GM12878 (cell line): ENCODE results near the gene EYS. TPM values are rescaled to one million over a fixed set of nuclear protein-coding genes. Genes with fewer than 3 reads are reported as not detected.

Experiments
- ATAC-seq: fragments of 200-7000 bp; cut with Tn5 transposase; 3 replicates; pipeline ENCODE4 v1.9.1; 2020; ENCODE audit warnings: mild to moderate bottlenecking, moderate library complexity
- BruUV-seq: library from RNA; stranded (reverse); fragments of 400-500 nt; replicated peaks from 2 replicates; lab custom pipeline; 2021; lab: Mats Ljungman, UMichigan
- CTCF ChIA-PET: fragments of 300-600 bp; sonication (Branson Sonifier 250); formaldehyde crosslinking; extraction: SDS; loops from one replicate; lab custom pipeline; 2021; ENCODE audit warnings: inconsistent platforms; lab: Yijun Ruan, JAX
- POLR2A ChIA-PET: fragments of 350-600 bp; formaldehyde crosslinking; extraction: SDS; loops from one replicate; lab custom pipeline; 2021; ENCODE audit warnings: inconsistent platforms; lab: Charles Lee
- RAD21 ChIA-PET: fragments of 300-600 bp; sonication (Branson Sonifier 250); formaldehyde crosslinking; loops from one replicate; lab custom pipeline; 2023; ENCODE audit warnings: antibody characterized with exemption; ENCODE audit not compliant: unreplicated experiment; lab: Charles Lee
- SMC1A ChIA-PET: fragments of 300-600 bp; sonication (Branson Sonifier 250); formaldehyde crosslinking; loops from one replicate; lab custom pipeline; 2023; ENCODE audit not compliant: unreplicated experiment, uncharacterized antibody; lab: Charles Lee
- DNase-seq: peaks from one replicate; pipeline ENCODE4 v3.0.0-alpha.2; 2011; ENCODE audit warnings: low read depth, low spot score
- FAIRE-seq: peaks from 3 replicates; lab custom pipeline; 2011; peaks lifted over from hg19 to GRCh38; lab: Jason Lieb, UNC
- H2AFZ ChIP-seq: 2 replicates; pipeline ENCODE4 v1.6.0; 2011; ENCODE audit warnings: low read depth, low read length, control low read depth; ENCODE audit not compliant: control insufficient read depth
- H3K27ac ChIP-seq: 2 replicates; pipeline ENCODE4 v1.5.1; 2011; ENCODE audit warnings: control low read depth; ENCODE audit not compliant: control insufficient read depth, insufficient read depth
- H3K27me3 ChIP-seq, 2 experiments: replicated peaks in 1 of 2; 2 replicates each; pipeline versions ENCODE4 v1.6.0 to v1.6.1; 2011; ENCODE audit warnings: low read length in 1 of 2; ENCODE audit not compliant: control insufficient read depth in 2 of 2, insufficient read depth in 2 of 2
- H3K36me3 ChIP-seq, 2 experiments: 2 replicates each; pipeline ENCODE4 v1.5.1; 2011; ENCODE audit warnings: low read length in 1 of 2; ENCODE audit not compliant: control insufficient read depth in 2 of 2, insufficient read depth in 2 of 2
- H3K4me1 ChIP-seq: 2 replicates; pipeline ENCODE4 v1.6.1; 2011; ENCODE audit warnings: mild to moderate bottlenecking, low read length, moderate library complexity, mixed read lengths; ENCODE audit not compliant: control insufficient read depth, insufficient read depth
- H3K4me2 ChIP-seq: 2 replicates; pipeline ENCODE4 v1.6.0; 2011; ENCODE audit warnings: control low read depth; ENCODE audit not compliant: control insufficient read depth, insufficient read depth
- H3K4me3 ChIP-seq: fragments of 200-600 bp; sonication (generic); 2 replicates; pipeline ENCODE4 v1.5.1; 2016
- H3K79me2 ChIP-seq: 2 replicates; pipeline ENCODE4 v1.6.0; 2011; ENCODE audit warnings: low read length; ENCODE audit not compliant: control insufficient read depth, insufficient read depth
- H3K9ac ChIP-seq: 2 replicates; pipeline ENCODE4 v1.8.0; 2011; ENCODE audit warnings: low read length, control low read depth, mixed read lengths; ENCODE audit not compliant: control insufficient read depth, insufficient read depth
- H3K9me3 ChIP-seq: replicated peaks from 3 replicates; pipeline ENCODE4 v1.5.1; 2011; ENCODE audit warnings: mild to moderate bottlenecking, low read length; ENCODE audit not compliant: control insufficient read depth, insufficient read depth
- H4K20me1 ChIP-seq: 2 replicates; pipeline ENCODE4 v1.6.0; 2011; ENCODE audit not compliant: control insufficient read depth, insufficient read depth
- ATF3 ChIP-seq: IDR thresholded peaks from 2 replicates; pipeline ENCODE4 v1.6.1; 2011; ENCODE audit warnings: low read depth, mild to moderate bottlenecking, low read length, moderate library complexity, borderline replicate concordance; ENCODE audit errors: extremely low read depth
- EP300 ChIP-seq, 2 experiments: fragments of 150-350 bp in 1 of 2; IDR thresholded peaks; 2 replicates each; pipeline ENCODE4 v1.6.1; 2011 to 2012; ENCODE audit warnings: low read depth in 2 of 2, low read length in 2 of 2, borderline replicate concordance in 1 of 2, improper control_type of control experiment in 1 of 2, inconsistent platforms in 1 of 2; ENCODE audit not compliant: control insufficient read depth in 1 of 2
- MTA3 ChIP-seq: IDR thresholded peaks from 2 replicates; pipeline ENCODE4 v1.6.1; 2012; ENCODE audit warnings: low read length, inconsistent platforms, borderline replicate concordance
- NFIC ChIP-seq: IDR thresholded peaks from 2 replicates; pipeline ENCODE4 v1.6.1; 2012; ENCODE audit warnings: low read depth, mild to moderate bottlenecking, inconsistent platforms, low read length, moderate library complexity
- POLR2A ChIP-seq: IDR thresholded peaks from 2 replicates; pipeline ENCODE4 v1.6.1; 2011; ENCODE audit warnings: low read depth, mild to moderate bottlenecking, low read length
- POLR2AphosphoS5 ChIP-seq: IDR thresholded peaks from 2 replicates; pipeline ENCODE4 v1.6.1; 2011; ENCODE audit warnings: mild to moderate bottlenecking, low read length, inconsistent platforms
- RB1 ChIP-seq: fragments of 450-650 bp; formaldehyde crosslinking; IDR thresholded peaks from 2 replicates; pipeline ENCODE4 v1.6.1; 2017; ENCODE audit warnings: mild to moderate bottlenecking, borderline replicate concordance
- SUPT20H ChIP-seq: IDR thresholded peaks from 2 replicates; pipeline ENCODE4 v1.6.1; 2011; ENCODE audit warnings: low read depth, mild to moderate bottlenecking, low read length, moderate library complexity, borderline replicate concordance; ENCODE audit not compliant: control insufficient read depth
- ZNF217 ChIP-seq: fragments of 450-650 bp; IDR thresholded peaks from 2 replicates; pipeline ENCODE4 v1.6.1; 2017; ENCODE audit warnings: antibody characterized with exemption, mild to moderate bottlenecking
- WGBS: methylation state at CpG from one replicate; pipeline ENCODE4 v1.1.6; 2016; ENCODE audit warnings: low lambda C conversion rate; ENCODE audit not compliant: insufficient replicate concordance, insufficient coverage; ENCODE audit errors: missing lambda C conversion rate; 5-methylcytosine and 5-hydroxymethylcytosine counted together
- in situ Hi-C: fragments of 300-500 bp; cut with MboI; formaldehyde crosslinking; loops from 9 replicates; pipeline ENCODE4 v1.14.3; 2018; ENCODE audit warnings: mixed read lengths
- intact Hi-C: fragments of 100-400 bp; cut with micrococcal nuclease; formaldehyde crosslinking; loops from one replicate; pipeline ENCODE4 v1.14.2; 2022; ENCODE audit not compliant: unreplicated experiment
- polyA plus RNA-seq, 11 experiments: library from polyadenylated mRNA; depleted of rRNA in 4 of 11; unstranded in 6 of 11; stranded (reverse) in 5 of 11; fragments of >200 nt; fragmentation: Nextera tagmentation in 4 of 11; fragmentation: Illumina TruSeq in 1 of 11; extraction: Ambion mirVana in 4 of 11; extraction: Trizol in 1 of 11; gene quantifications; 1 replicate in 1 of 11; 2 replicates in 10 of 11; pipeline versions ENCODE4 v1.2.1 to v1.2.3, GENCODE V29; 2011 to 2016; ENCODE audit warnings: inconsistent platforms in 2 of 11, missing spikeins in 2 of 11, low read depth in 1 of 11
- total RNA-seq, 4 experiments: library from RNA; depleted of rRNA in 3 of 4; stranded (reverse); fragments of >200 nt in 3 of 4; fragmentation: Illumina TruSeq in 1 of 4; extraction: Trizol in 1 of 4; gene quantifications; 2 replicates each; pipeline versions ENCODE4 v1.2.1 to v1.2.3, GENCODE V29; 2013 to 2021
- TF ChIP-seq, protein P1 (sequence below): IDR thresholded peaks from 2 replicates; pipeline ENCODE4 v1.6.1; 2011; ENCODE audit warnings: low read depth, low read length, improper control_type of control experiment, borderline replicate concordance
- TF ChIP-seq, protein P2 (sequence below): fragments of 450-650 bp; IDR thresholded peaks from 2 replicates; pipeline ENCODE4 v1.6.1; 2016; ENCODE audit warnings: mild to moderate bottlenecking, moderate library complexity, borderline replicate concordance

The EYS gene
- total and polyA plus RNA-seq, 10 of the 15 experiments (the other 5 are each of a cell fraction or from before 2014, with no cell fraction given) = under 0.01 to 0.14 (median 0.02) TPM; not detected in 1

DNA sequence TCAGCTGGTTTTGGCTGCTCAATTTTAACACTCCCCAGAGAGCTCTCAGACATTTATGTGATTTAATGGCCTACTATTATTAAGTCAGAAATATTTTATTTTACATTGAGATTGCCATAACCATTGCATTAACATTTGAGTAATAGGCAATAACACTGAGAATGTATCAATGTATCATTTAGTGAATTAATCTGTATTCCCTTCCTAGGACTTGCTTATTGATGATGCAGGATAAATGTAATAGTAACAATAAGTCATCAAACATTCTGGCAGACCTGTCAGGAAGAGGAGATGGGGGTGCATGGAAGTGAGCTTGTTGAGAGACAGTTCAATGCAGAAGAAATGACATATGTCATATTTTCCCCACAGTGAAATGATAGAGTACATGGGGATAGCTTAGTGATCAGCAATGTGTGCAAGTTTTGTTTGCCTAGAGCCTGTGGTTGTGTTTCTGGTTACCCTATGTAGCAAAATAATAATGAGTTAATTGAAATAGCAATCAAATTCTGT lies 458.9 kb downstream of the EYS start:
- H3K4me2 ChIP-seq = no peak overlapping the region
- intact Hi-C loops = no loop called here
- ChIA-PET POLR2A (no interaction called here), RAD21 (no interaction called here), CTCF (no interaction called here), SMC1A (no interaction called here)
- H3K36me3 ChIP-seq = no peaks in the 10 kb centered on the region
- H4K20me1 ChIP-seq = no peaks in the 10 kb centered on the region
- no peaks in the 10 kb centered on the region for H3K9me3 ChIP-seq
- no peaks in the 10 kb centered on the region for H3K27me3 ChIP-seq
- no peaks in the 10 kb centered on the region for H3K79me2 ChIP-seq
- BruUV-seq = no TSS peak
- H3K4me3 ChIP-seq = no peak overlapping the region
- DNase-seq (no peak), FAIRE-seq (no peak), ATAC-seq (no peak)
- in situ Hi-C loops = no loop called here
- TF ChIP-seq, protein P1, sequence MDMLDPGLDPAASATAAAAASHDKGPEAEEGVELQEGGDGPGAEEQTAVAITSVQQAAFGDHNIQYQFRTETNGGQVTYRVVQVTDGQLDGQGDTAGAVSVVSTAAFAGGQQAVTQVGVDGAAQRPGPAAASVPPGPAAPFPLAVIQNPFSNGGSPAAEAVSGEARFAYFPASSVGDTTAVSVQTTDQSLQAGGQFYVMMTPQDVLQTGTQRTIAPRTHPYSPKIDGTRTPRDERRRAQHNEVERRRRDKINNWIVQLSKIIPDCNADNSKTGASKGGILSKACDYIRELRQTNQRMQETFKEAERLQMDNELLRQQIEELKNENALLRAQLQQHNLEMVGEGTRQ = no peak
- H3K4me1 ChIP-seq = no peaks in the 10 kb centered on the region
- H3K27ac ChIP-seq = no peak overlapping the region
- no peak overlapping the region for H3K9ac ChIP-seq
- no peak overlapping the region for H2AFZ ChIP-seq

- H3K36me3 ChIP-seq = no peaks in the 10 kb centered on the region
- RAD21 ChIA-PET = no interaction called here
- H3K79me2 ChIP-seq = no peaks in the 10 kb centered on the region
- ATAC-seq (no peak), DNase-seq (no peak), FAIRE-seq (no peak)
- BruUV-seq = no TSS peak
- H4K20me1 ChIP-seq = no peaks in the 10 kb centered on the region
- H3K27ac ChIP-seq = no peak overlapping the region
- H3K9me3 ChIP-seq = no peaks in the 10 kb centered on the region
- no peaks in the 10 kb centered on the region for H3K27me3 ChIP-seq
- WGBS = 81% methylated on average over 1 of the region's 1 CpG
- CTCF ChIA-PET = no interaction called here
- H3K4me3 ChIP-seq = no peak overlapping the region
- in situ Hi-C loops (no loop called here), intact Hi-C loops (no loop called here)
- POLR2A ChIA-PET = no interaction called here
- H3K4me2 ChIP-seq = no peak overlapping the region
- no peak overlapping the region for H2AFZ ChIP-seq
- H3K4me1 ChIP-seq = no peaks in the 10 kb centered on the region
- H3K9ac ChIP-seq = no peak overlapping the region
- SMC1A ChIA-PET = no interaction called here
- TF ChIP-seq ATF3 (no peak), POLR2A (no peak), POLR2AphosphoS5 (no peak), RB1 (no peak), EP300 (IDR thresholded peaks at IDR 0.05; ENCODE audit: borderline replicate concordance in 1 of 2, control insufficient read depth in 1 of 2, low read depth in 2 of 2, low read length in 2 of 2) (no peak), SUPT20H (no peak), ZNF217 (no peak), MTA3 (no peak), NFIC (no peak)
- TF ChIP-seq, protein P2, sequence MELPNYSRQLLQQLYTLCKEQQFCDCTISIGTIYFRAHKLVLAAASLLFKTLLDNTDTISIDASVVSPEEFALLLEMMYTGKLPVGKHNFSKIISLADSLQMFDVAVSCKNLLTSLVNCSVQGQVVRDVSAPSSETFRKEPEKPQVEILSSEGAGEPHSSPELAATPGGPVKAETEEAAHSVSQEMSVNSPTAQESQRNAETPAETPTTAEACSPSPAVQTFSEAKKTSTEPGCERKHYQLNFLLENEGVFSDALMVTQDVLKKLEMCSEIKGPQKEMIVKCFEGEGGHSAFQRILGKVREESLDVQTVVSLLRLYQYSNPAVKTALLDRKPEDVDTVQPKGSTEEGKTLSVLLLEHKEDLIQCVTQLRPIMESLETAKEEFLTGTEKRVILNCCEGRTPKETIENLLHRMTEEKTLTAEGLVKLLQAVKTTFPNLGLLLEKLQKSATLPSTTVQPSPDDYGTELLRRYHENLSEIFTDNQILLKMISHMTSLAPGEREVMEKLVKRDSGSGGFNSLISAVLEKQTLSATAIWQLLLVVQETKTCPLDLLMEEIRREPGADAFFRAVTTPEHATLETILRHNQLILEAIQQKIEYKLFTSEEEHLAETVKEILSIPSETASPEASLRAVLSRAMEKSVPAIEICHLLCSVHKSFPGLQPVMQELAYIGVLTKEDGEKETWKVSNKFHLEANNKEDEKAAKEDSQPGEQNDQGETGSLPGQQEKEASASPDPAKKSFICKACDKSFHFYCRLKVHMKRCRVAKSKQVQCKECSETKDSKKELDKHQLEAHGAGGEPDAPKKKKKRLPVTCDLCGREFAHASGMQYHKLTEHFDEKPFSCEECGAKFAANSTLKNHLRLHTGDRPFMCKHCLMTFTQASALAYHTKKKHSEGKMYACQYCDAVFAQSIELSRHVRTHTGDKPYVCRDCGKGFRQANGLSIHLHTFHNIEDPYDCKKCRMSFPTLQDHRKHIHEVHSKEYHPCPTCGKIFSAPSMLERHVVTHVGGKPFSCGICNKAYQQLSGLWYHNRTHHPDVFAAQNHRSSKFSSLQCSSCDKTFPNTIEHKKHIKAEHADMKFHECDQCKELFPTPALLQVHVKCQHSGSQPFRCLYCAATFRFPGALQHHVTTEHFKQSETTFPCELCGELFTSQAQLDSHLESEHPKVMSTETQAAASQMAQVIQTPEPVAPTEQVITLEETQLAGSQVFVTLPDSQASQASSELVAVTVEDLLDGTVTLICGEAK = no peak
These were observed 475.4 kb downstream of the EYS start for GRCh38 chr6:65231616-65232015.
